ENCODE data around the gene YARS2.

The YARS2 gene

GRCh38 chr12:32755654-32756475 lies at the start of gene YARS2:
YARS2 (minus strand) TSS chr12:32755897; CDS start chr12:32755874, 23 bp downstream.
- DNase-seq = peak; percentile 96

- DNase-seq = no peak
Observed at GRCh38 chr12:32804301-32804700, 48.6 kb upstream of the YARS2 start.

GRCh38 chr12:32801269-32801980 lies 45.7 kb upstream of the YARS2 start:
- DNase-seq = no peak

GRCh38 chr12:32794281-32794680 lies 38.6 kb upstream of the YARS2 start:
- DNase-seq = no peak

GRCh38 chr12:32789916-32790315 lies 34.2 kb upstream of the YARS2 start:
- DNase-seq = no peak

GRCh38 chr12:32789446-32789845 lies 33.7 kb upstream of the YARS2 start:
- no peak for DNase-seq

GRCh38 chr12:32788405-32788804 lies 32.7 kb upstream of the YARS2 start:
- no peak for DNase-seq

- no peak for DNase-seq
Observed at GRCh38 chr12:32785557-32785956, 29.9 kb upstream of the YARS2 start.

- no peak for DNase-seq
Observed at GRCh38 chr12:32783029-32783428, 27.3 kb upstream of the YARS2 start.

GRCh38 chr12:32780071-32780470 lies 24.4 kb upstream of the YARS2 start:
- no peak for DNase-seq

GRCh38 chr12:32777691-32778175 lies 22.0 kb upstream of the YARS2 start:
- no peak for DNase-seq

- DNase-seq = no peak
Observed at GRCh38 chr12:32777159-32777558, 21.5 kb upstream of the YARS2 start.

- no peak for DNase-seq
Observed at GRCh38 chr12:32776258-32776657, 20.6 kb upstream of the YARS2 start.

- DNase-seq = no peak
Observed at GRCh38 chr12:32773691-32774090, 18.0 kb upstream of the YARS2 start.

GRCh38 chr12:32770141-32770540 lies 14.4 kb upstream of the YARS2 start:
- no peak for DNase-seq

GRCh38 chr12:32768518-32768917 lies 12.8 kb upstream of the YARS2 start:
- no peak for DNase-seq

- DNase-seq = no peak
Observed at GRCh38 chr12:32765906-32766305, 10.2 kb upstream of the YARS2 start.

GRCh38 chr12:32761716-32762115 lies 6.0 kb upstream of the YARS2 start:
- peak; percentile 43 for DNase-seq

- no peak for DNase-seq
Observed at GRCh38 chr12:32757157-32757556, 1.5 kb upstream of the YARS2 start.

- no peak for DNase-seq
Observed at GRCh38 chr12:32756476-32757066, 874 bp upstream of the YARS2 start.

- peak; percentile 74 for DNase-seq
Observed at GRCh38 chr12:32755051-32755653, 545 bp downstream of the YARS2 start.

- DNase-seq = no peak
Observed at GRCh38 chr12:32754111-32754510, 1.6 kb downstream of the YARS2 start.

- no peak for DNase-seq
Observed at GRCh38 chr12:32753605-32754004, 2.1 kb downstream of the YARS2 start.
